ENCODE data around the gene WDR33.
"Not testable (repeated sequence)": the region's sequence is repeated elsewhere in the genome, so short reads cannot be mapped to it uniquely, and the experiment has no call there.

The WDR33 gene

DNA sequence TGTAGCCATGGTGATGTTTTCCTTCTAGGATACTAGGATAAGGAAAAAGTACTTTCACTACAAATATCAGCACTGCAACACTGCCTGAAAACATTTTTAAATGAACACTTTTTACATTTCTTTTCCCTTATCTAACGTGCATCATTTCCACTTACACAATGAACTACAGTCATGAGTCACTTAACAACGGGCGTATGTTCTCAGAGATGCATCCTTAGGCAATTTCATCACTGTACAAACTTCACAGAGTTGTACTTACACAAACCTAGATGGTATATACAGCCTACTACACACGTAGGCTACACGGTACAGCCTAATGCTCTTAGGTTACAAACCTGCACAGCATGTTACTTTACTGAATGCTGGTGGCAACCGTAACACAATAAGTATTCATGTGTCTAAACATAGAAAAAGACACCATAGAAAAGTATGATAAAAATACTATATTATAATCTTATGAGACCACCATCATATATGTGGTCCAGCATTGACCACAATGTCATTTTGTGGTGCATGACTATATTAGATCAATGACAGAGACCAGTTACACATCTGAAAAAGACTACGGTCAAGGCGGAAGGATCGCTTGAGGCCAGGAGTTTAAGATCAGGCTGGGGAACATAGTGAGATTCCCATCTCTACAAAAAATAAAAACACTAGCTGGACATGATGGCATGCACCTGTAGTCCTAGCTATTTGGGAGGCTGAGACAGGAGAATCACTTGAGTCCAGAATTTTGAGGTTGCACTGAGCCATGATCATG lies 39.8 kb downstream of the WDR33 start:
- TF ChIP-seq, protein P1, sequence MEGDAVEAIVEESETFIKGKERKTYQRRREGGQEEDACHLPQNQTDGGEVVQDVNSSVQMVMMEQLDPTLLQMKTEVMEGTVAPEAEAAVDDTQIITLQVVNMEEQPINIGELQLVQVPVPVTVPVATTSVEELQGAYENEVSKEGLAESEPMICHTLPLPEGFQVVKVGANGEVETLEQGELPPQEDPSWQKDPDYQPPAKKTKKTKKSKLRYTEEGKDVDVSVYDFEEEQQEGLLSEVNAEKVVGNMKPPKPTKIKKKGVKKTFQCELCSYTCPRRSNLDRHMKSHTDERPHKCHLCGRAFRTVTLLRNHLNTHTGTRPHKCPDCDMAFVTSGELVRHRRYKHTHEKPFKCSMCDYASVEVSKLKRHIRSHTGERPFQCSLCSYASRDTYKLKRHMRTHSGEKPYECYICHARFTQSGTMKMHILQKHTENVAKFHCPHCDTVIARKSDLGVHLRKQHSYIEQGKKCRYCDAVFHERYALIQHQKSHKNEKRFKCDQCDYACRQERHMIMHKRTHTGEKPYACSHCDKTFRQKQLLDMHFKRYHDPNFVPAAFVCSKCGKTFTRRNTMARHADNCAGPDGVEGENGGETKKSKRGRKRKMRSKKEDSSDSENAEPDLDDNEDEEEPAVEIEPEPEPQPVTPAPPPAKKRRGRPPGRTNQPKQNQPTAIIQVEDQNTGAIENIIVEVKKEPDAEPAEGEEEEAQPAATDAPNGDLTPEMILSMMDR (IDR thresholded peaks at IDR 0.05; ENCODE audit: low read depth, low read length), result no peak
- TF ChIP-seq EZH2phosphoT487 (IDR thresholded peaks at IDR 0.05; ENCODE audit: low read depth), result no peak

DNA sequence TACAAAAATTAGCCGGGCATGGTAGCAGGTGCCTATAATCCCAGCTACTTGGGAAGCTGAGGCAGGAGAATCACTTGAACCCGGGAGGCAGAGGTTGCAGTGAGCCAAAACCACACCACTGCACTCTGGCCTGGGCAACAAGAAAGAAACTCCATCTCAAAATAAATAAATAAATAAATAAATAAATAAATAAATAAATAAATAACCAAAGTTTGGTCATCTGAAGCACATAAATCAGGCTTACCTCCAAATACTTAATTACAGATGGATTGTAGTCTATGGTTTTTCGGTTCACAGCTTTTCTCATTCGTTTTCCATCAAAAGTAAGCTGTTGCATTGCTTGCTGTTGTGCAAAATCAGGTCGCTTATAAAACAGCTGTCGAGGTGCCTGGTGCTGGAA lies 40.4 kb downstream of the WDR33 start:
- not testable (repeated sequence) for H3K4me1 ChIP-seq (ENCODE audit: low read length); H3K4me2 ChIP-seq (ENCODE audit: low read length); H3K4me3 ChIP-seq (ENCODE audit: low read length); H3K9ac ChIP-seq (ENCODE audit: low read length); H3K27me3 ChIP-seq (ENCODE audit: low read depth, low read length); H3K27ac ChIP-seq (ENCODE audit: low read length); H3K9me3 ChIP-seq (ENCODE audit: insufficient read depth, low read length); H2AFZ ChIP-seq (ENCODE audit: low read depth, low read length)
- peaks cover 62% of the 10 kb centered on the region for H3K79me2 ChIP-seq (ENCODE audit: low read length)
- H4K20me1 ChIP-seq (ENCODE audit: insufficient read depth, low read length), result peaks cover 47% of the 10 kb centered on the region
- H3K36me3 ChIP-seq (replicated peaks; ENCODE audit: low read depth, low read length), result peaks cover 18% of the 10 kb centered on the region

More for the DNA sequence above, 39.8 kb downstream of the WDR33 start:
- peaks cover 7% of the 10 kb centered on the region for H3K4me1 ChIP-seq (ENCODE audit: low read length)
- no peak overlapping the region for H2AFZ ChIP-seq (ENCODE audit: low read depth, low read length)
- no peak overlapping the region for H3K4me2 ChIP-seq (ENCODE audit: low read length)
- peaks cover 53% of the 10 kb centered on the region for H4K20me1 ChIP-seq (ENCODE audit: insufficient read depth, low read length)
- no peak overlapping the region for H3K4me3 ChIP-seq (ENCODE audit: low read length)
- no peak overlapping the region for H3K9ac ChIP-seq (ENCODE audit: low read length)
- H3K27ac ChIP-seq (ENCODE audit: low read length), result no peak overlapping the region
- H3K79me2 ChIP-seq (ENCODE audit: low read length), result peaks cover 68% of the 10 kb centered on the region
- no peaks in the 10 kb centered on the region for H3K27me3 ChIP-seq (ENCODE audit: low read depth, low read length)
- H3K9me3 ChIP-seq (ENCODE audit: insufficient read depth, low read length), result no peaks in the 10 kb centered on the region
- H3K36me3 ChIP-seq (replicated peaks; ENCODE audit: low read depth, low read length), result peaks cover 14% of the 10 kb centered on the region

DNA sequence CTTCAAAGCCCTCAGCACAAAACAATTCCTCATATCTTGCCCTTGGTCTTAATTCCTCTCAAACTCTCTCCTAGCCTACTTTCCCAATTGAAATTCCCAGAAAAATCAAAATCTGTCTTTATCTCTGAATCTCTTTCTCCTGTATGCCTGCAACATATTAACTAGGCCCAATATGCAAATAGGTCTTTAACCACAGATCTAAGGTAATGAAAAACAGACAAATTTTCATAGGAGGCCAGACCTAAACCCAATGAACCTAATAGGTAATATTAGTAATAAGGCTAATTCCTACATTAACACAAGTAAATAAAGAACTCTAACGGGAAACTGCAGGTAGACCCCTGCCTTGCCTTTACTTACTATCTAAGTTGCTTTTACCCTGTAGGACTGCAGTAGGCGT lies 41.4 kb downstream of the WDR33 start:
- TF ChIP-seq EZH2phosphoT487 (IDR thresholded peaks at IDR 0.05; ENCODE audit: low read depth), result no peak
- TF ChIP-seq, protein P1 (IDR thresholded peaks at IDR 0.05; ENCODE audit: low read depth, low read length), result no peak
- peaks cover 7% of the 10 kb centered on the region for H3K4me1 ChIP-seq (ENCODE audit: low read length)
- no peaks in the 10 kb centered on the region for H3K9me3 ChIP-seq (ENCODE audit: insufficient read depth, low read length)
- peaks cover 53% of the 10 kb centered on the region for H3K79me2 ChIP-seq (ENCODE audit: low read length)
- no peak overlapping the region for H3K4me3 ChIP-seq (ENCODE audit: low read length)
- no peak overlapping the region for H3K9ac ChIP-seq (ENCODE audit: low read length)
- H3K27ac ChIP-seq (ENCODE audit: low read length), result no peak overlapping the region
- H3K27me3 ChIP-seq (ENCODE audit: low read depth, low read length), result no peaks in the 10 kb centered on the region
- H3K4me2 ChIP-seq (ENCODE audit: low read length), result no peak overlapping the region; the same call in 1 of the 2 replicates
- peaks cover 25% of the 10 kb centered on the region for H3K36me3 ChIP-seq (replicated peaks; ENCODE audit: low read depth, low read length)
- no peak overlapping the region for H2AFZ ChIP-seq (ENCODE audit: low read depth, low read length)
- peaks cover 39% of the 10 kb centered on the region for H4K20me1 ChIP-seq (ENCODE audit: insufficient read depth, low read length)

DNA sequence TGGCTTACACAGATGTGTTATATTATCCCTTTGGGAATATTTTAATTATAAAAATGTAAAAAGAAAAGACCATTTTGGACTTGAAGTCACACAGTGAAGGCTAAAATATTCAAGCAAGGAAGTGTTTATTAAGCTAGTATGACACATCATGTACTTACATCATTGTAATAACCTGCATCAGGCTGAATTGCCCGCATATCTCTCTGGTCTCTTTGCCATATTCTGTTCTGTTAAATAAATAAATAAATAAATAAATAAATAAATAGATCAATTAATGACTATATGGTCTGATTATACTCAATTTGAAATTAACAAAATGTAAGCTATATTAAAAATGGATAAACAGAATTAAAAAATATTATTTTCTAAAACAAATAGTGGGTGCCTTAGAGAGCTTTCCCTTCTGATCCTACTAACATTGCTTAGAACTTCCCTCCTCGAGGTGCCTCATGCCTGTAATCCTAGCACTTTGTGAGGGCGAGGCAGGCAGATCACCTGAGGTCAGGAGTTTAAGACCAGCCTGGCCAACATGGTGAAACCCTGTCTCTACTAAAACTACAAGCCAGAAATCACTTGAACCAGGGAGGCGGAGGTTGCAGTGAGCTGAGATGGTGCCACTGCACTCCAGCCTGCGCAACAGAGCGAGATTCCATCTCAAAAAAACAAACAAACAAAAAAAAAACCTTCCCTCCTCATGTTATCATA lies 42.0 kb downstream of the WDR33 start:
- no peaks in the 10 kb centered on the region for H3K27me3 ChIP-seq (ENCODE audit: low read depth, low read length)
- H3K36me3 ChIP-seq (replicated peaks; ENCODE audit: low read depth, low read length), result peaks cover 32% of the 10 kb centered on the region
- H3K4me2 ChIP-seq (ENCODE audit: low read length), result no peak overlapping the region
- TF ChIP-seq, protein P1 (IDR thresholded peaks at IDR 0.05; ENCODE audit: low read depth, low read length), result no peak
- no peak for TF ChIP-seq EZH2phosphoT487 (IDR thresholded peaks at IDR 0.05; ENCODE audit: low read depth)
- H3K4me1 ChIP-seq (ENCODE audit: low read length), result peaks cover 7% of the 10 kb centered on the region
- no peak overlapping the region for H2AFZ ChIP-seq (ENCODE audit: low read depth, low read length)
- H3K9ac ChIP-seq (ENCODE audit: low read length), result no peak overlapping the region
- no peaks in the 10 kb centered on the region for H3K9me3 ChIP-seq (ENCODE audit: insufficient read depth, low read length)
- no peak overlapping the region for H3K4me3 ChIP-seq (ENCODE audit: low read length)
- H3K27ac ChIP-seq (ENCODE audit: low read length), result no peak overlapping the region
- peaks cover 46% of the 10 kb centered on the region for H3K79me2 ChIP-seq (ENCODE audit: low read length)
- peaks cover 39% of the 10 kb centered on the region for H4K20me1 ChIP-seq (ENCODE audit: insufficient read depth, low read length)

Data from OCI-LY3 (cell line).